Activated CD8-positive, alpha-beta memory T cell treated with anti-CD3 and anti-CD28 coated beads for 48 hours (primary cell): ENCODE measurements around the gene FLT4.
"Not testable (repeated sequence)": the region's sequence is repeated elsewhere in the genome, so short reads cannot be mapped to it uniquely, and the experiment has no call there.

Source experiments
- DNase-seq, 3 experiments: peaks; one replicate each; pipeline ENCODE4 v3.0.0-alpha.2; 2020; ENCODE audit warnings: low read depth in 2 of 3, low spot score in 2 of 3

Gene FLT4

DNA sequence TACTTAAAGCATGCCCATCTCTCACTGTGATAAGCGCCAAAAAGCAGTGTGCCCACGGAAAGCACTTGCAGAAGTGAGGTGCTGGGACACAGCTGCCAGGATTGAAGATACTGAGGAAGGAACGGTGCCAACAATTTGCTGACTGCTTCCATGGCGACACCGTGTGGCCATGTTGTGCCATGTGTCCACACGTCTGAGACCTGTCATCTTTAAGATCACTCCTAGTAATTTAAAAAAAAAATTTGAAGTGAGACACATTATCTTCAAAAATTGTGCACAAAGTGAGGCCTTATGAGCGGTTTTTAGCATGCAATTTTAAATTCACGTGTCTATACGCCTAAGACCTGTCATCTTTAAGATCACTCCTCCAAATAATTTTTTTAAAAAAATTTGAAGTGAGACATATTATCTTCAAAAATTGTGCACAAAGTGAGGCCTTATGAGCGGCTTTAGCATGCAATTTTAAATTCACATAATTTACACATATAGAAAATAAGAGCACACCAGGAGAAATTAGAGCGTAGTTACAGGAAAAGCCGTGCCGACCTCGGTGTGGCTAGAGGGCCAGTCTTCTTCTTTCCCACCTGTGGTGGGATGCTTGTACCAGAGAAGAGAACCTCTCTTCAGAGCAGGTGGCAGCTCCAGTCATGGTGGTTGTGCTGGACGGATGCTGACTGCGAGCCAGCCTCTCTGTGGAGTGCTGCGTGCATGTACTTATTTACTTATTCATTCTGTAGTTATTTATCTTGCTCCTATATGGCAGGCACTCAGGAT lies 21.4 kb upstream of the FLT4 start:
- DNase-seq: no peak

DNA sequence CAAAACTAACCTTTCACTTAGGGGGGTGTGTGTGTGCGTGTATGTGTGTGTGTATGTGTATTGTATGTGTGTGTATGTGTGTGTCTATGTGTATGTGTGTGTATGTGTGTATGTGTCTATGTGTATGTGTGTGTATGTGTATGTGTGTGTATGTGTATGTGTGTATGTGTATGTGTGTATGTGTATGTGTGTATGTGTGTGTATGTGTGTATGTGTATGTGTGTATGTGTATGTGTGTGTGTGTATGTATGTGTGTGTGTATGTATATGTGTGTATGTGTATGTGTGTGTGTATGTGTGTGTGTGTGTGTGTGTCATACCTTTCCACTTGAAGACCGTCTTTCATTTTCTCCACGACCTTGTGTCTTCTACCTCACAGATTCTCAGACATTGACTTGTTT lies 20.8 kb upstream of the FLT4 start:
- no peak for DNase-seq

DNA sequence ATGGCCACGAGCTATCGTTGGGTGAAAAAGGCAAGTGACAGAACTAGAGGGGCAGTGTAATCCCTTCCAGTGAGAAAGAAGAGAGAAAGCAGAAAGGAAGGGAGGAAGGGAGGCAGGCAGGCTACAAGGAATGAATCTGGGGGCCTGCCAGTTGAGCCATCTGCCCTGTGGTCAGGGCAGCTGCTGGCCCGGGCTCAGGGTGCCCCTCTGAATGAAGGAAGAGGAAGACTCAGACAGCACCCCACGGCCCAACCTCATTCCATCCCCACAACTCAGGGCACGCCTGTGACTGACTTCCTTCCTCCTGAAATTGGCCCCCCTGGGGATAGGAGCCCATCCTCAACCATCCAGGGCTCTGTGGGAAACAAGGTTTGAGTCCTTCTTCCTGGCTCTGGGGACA lies 20.3 kb upstream of the FLT4 start:
- DNase-seq: no peak

GRCh38 chr5:180668835-180669596 lies 19.6 kb upstream of the FLT4 start:
- DNase-seq: no peak

GRCh38 chr5:180666812-180667211 lies 17.4 kb upstream of the FLT4 start:
- DNase-seq: no peak

DNA sequence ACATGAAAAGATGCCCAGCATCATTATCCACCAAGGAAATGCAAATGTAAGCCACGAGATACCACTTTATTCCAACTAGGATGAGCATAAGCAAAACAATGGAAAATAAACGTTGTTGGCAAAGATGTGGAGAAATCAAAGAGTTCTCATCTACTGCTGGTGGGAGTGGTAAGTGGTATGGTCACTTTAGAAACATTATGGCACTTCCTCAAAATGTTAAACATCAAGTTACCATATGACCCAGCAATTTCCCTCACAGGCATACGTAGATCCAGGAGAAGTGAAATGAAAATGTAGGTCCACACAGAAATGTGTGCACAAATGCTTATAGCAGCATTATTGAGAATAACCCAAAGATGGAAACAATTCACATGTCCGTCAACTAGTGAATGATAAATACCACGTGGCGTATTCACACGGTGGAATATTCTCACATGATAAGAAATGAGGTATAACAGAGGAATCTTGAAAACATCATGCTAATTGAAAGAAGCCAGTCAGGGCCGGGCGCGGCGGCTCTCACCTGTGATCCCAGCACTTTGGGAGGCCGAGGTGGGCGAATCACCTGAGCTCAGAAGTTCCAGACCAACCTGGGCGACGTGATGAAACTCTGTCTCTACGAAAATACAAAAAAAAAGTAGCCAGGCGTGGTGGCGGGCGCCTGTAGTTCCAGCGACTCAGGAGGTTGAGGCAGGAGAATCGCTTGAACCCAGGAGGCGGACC lies 16.4 kb upstream of the FLT4 start:
- DNase-seq: no peak

DNA sequence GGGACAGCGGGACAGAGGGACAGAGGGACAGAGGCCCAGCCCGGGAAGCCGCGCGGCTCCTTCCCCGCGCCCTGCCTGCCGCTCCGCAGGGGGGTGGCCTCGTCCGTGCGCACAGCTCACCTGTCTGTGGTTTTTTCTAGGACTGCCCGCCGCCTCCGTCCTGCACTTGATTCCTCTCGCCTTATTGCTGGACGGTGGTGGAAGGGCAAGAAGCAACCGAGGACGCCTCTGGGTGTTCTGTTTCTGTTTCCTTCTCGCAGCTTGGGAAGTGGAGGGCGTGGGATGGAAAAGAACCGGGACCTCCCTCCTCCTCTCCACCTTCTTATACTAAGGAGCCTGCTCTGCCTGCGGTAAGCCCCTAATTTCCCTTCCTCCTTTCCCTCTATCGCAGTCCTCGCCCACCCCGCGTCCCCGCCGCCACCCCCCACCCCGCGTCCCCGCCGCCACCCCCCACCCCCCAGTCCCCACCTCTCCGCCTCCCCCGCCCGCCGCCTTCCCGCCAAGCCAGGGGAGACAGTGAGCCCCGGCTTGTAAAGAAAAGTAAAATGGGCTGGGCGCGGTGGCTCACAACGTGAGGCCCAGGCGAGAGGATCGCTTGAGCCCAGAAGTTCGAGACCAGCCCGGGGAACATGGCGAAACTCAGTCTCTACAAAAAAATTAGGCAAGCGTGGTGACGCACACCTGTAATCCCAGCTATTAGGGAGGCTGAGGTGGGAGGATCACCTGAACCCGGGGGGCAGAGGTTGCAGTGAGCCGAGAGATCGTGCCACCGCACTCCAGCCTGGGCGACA lies 9.6 kb upstream of the FLT4 start:
- DNase-seq: no peak

- DNase-seq: not testable (repeated sequence)
Measured at GRCh38 chr5:180655243-180655642, 5.8 kb upstream of the FLT4 start.

DNA sequence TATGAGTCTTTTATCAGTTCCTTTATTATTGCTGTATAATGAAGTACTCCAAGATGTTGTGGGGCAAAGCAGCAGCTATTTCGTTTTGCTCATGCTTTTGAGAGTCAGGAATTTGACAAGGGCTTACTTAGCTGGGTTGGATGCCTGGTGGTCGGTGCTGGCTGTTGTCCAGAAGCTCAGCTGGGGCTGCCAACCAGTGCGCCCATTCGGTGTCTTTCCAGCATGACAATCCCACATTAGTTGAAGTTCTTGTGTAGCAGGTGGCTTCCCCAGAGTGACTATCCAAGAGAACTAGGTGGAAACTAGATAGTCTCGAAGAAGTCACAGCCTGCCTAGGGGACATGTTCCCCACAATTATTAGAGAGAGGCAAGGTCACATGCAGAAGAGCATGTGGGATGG lies 3.4 kb upstream of the FLT4 start:
- DNase-seq: no peak

DNA sequence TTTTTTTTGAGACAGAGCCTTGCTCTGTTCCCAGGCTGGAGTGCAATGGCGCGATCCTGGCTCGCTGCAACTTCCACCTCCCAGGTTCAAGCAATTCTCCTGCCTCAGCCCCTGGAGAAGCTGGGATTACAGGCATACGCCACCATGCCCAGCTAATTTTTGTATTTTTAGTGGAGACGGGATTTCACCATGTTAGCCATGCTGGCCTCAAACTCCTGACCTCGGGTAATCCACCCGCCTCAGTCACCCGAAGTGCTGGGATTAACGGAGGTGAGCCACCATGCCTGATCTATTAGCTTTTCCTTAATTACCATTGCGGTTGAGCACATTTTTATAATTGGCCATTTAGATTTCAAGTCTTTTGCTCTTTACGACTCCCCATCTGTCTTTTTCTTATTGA lies 2.9 kb upstream of the FLT4 start:
- DNase-seq: no peak

DNA sequence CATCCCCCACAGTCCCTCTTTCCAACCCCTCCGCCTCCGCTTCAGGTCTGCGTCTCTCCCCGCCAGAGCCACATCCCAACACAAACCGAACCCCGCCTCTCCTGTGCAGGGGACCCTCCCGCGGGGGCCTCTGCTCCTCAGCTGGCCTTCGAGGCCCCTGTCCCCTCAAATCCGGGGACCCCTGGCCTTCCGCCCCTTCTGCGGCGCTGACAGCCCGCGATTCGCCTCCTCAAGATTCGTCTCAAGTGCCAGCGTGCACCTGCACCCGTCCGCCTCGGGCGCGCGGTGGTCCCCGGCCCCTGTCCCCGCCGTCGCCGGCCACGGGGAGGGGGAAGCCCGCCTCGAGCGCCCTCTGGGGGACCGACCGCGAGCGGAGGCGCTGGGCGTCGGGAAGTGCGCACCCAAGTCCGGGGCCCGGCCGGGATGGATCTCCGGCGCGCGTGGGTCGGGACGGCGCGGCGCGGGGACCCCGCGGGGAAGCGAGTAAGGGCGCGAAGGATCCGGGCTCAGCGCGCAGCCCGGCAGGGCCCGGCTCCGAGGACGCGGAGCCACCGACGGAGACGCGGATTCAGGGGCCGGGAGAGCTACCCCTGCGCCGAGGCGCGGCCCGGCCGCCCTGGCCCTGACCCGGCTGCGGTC lies 623 bp downstream of the FLT4 start:
- no peak for DNase-seq

- DNase-seq: no peak
Measured at GRCh38 chr5:180647941-180648500, 1.4 kb downstream of the FLT4 start.

- no peak for DNase-seq
Measured at GRCh38 chr5:180647465-180647864, 1.9 kb downstream of the FLT4 start.

DNA sequence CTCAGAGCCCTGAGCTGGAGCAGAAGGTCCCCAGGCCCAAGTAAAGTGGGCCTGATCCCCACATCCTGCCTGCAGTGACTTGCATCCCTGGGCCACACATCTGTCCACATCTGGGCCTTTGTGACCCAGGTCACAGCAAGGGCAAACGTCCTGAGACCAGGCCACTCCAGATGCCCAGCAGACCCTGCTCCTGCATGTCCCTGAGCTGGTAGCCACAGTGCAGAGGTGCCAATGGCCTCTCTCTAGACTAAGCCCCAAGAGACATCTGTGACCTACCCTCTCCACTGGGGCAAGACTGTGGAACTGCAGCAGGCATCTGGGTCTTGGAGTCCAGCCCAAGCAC lies 2.5 kb downstream of the FLT4 start:
- no peak for DNase-seq

GRCh38 chr5:180646289-180646962 lies 3.0 kb downstream of the FLT4 start:
- DNase-seq: no peak

DNA sequence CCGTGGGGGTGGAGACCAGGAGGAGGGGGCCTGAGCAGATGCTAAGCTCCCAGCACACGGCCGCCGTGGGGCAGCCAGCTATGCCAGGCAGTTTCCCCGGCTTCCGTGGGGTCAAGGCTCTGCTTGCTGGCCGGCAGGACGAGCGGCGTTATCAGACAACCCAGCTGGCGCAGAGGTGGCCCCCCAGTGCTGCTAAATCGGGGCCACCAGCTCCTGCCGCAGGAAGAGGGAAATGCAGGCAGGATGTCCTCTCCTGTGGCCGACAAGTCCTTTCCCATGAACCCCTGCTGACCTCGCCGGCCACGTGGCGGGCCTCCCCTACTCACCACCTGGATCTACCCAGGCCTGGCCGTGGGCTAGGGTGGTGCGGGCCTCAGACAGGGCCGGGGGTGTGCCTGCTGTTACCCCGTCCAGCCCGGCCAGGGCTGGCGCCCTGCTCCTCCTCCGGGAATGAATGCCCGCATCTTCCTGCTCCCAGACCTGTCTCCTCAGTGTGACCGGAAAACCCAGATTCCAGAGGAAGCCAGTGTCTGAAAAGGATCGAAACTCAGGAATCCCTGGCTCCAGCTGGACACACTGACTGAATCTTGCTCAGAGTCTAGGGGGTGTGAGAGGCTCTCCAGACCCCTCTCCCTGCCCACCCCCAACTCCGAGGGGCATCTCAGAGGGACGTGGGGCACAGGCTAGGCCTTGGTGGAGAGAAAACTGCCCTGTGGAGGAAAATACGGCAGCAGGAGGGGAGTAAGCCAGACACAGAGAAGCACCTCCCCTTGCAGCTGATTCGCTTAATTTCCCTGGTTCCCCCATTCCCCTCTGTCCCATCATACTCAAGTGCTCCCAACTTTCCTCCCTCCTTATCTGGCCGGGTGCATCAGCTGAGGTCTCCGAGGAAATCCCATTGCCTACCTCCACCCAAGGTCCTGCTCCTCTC lies 3.9 kb downstream of the FLT4 start:
- DNase-seq: no peak

DNA sequence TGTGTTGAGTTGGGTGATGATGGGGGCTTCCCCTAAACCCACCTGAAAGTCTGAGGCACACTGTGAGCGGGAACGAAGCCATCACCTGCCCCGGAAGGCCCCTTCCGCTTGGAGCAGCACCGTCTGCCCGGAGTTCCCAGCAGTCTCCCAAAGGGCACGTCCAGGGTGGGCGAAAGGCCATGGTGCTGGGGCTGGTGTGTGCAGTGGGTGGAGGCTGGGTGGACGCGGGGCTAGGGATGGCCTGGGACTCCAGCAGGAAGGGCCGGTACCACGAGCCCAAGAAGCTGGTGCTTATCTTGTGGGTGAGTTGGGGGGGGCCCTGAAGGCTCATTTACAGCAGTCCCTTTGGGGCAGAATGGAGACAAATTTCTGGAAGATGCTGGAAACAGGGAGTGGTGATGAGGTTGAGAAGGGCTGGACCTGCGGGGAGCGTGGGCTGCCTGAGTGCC lies 4.6 kb downstream of the FLT4 start:
- DNase-seq: no peak

GRCh38 chr5:180644129-180644824 lies 5.1 kb downstream of the FLT4 start:
- DNase-seq: no peak
